ENCODE data around the gene LRPAP1.
"Not testable (repeated sequence)": the region's sequence is repeated elsewhere in the genome, so short reads cannot be mapped to it uniquely, and the experiment has no call there.

GRCh38 chr4:3581334-3582090 is 49.3 kb upstream of the LRPAP1 start:
- not testable (repeated sequence) for TF ChIP-seq CTCF, POLR2A (IDR thresholded peaks at IDR 0.05)

All from uterus (tissue), 2 donors.